HepG2 (cell line): ENCODE results near the gene COPB2. TPM values are rescaled to one million over a fixed set of nuclear protein-coding genes. Genes with fewer than 3 reads are reported as not detected.

ENCODE experiments used
- ARNT ChIP-seq: fragments of 450-650 bp; IDR thresholded peaks from 2 replicates; pipeline ENCODE4 v1.6.1; 2017
- CHD2 ChIP-seq: IDR thresholded peaks from 2 replicates; pipeline ENCODE4 v1.6.1; 2011; ENCODE audit warnings: low read depth, low read length, improper control_type of control experiment
- E2F2 ChIP-seq: sonication (generic); formaldehyde crosslinking; IDR thresholded peaks from 2 replicates; pipeline ENCODE4 v1.4.0; 2020; ENCODE audit warnings: missing genetic modification reagents, borderline replicate concordance
- GATAD1 ChIP-seq: IDR thresholded peaks from 2 replicates; pipeline ENCODE4 v1.6.1; 2016; ENCODE audit warnings: missing genetic modification reagents, missing compliant biosample characterization
- KMT2B ChIP-seq: IDR thresholded peaks from 2 replicates; pipeline ENCODE4 v1.6.1; 2016; ENCODE audit warnings: missing genetic modification reagents, missing compliant biosample characterization
- MLXIP ChIP-seq: sonication (generic); formaldehyde crosslinking; IDR thresholded peaks from 2 replicates; pipeline ENCODE4 v1.9.0; 2021; ENCODE audit warnings: missing genetic modification reagents, borderline replicate concordance
- MYPOP ChIP-seq: sonication (generic); formaldehyde crosslinking; IDR thresholded peaks from 2 replicates; pipeline ENCODE4 v1.8.1; 2023; ENCODE audit warnings: mild to moderate bottlenecking, moderate library complexity, missing genetic modification reagents
- NRL ChIP-seq: sonication (generic); formaldehyde crosslinking; IDR thresholded peaks from 2 replicates; pipeline ENCODE4 v1.5.0; 2020; ENCODE audit warnings: missing genetic modification reagents, mild to moderate bottlenecking, moderate library complexity, borderline replicate concordance
- PHF5A ChIP-seq: IDR thresholded peaks from one replicate; pipeline ENCODE4 v1.6.1; 2018; ENCODE audit warnings: low read depth, missing genetic modification reagents; ENCODE audit not compliant: unreplicated experiment
- POLR2AphosphoS2 ChIP-seq: IDR thresholded peaks from 2 replicates; pipeline ENCODE4 v1.6.1; 2011; ENCODE audit warnings: low read depth, low read length, improper control_type of control experiment
- PRDM15 ChIP-seq: sonication (generic); formaldehyde crosslinking; IDR thresholded peaks from 2 replicates; pipeline ENCODE4 v1.4.0; 2020; ENCODE audit warnings: missing genetic modification reagents
- RBFOX2 ChIP-seq: fragments of 200-400 bp; formaldehyde crosslinking; IDR thresholded peaks from 2 replicates; pipeline ENCODE4 v1.6.1; 2017; ENCODE audit warnings: low read depth, mild to moderate bottlenecking, low read length
- RFX3 ChIP-seq: IDR thresholded peaks from 2 replicates; pipeline ENCODE4 v1.6.1; 2016; ENCODE audit warnings: missing biosample characterization, missing genetic modification reagents
- SALL2 ChIP-seq: sonication (generic); formaldehyde crosslinking; IDR thresholded peaks from 2 replicates; pipeline ENCODE4 v1.8.1; 2023; ENCODE audit warnings: mild to moderate bottlenecking, missing genetic modification reagents, inconsistent platforms
- SUZ12 ChIP-seq: fragments of 150-350 bp; IDR thresholded peaks from 2 replicates; pipeline ENCODE4 v1.6.1; 2014; ENCODE audit warnings: low read depth, low read length
- TCF12 ChIP-seq, 2 experiments: fragments of 450-650 bp in 1 of 2; sonication (generic) in 1 of 2; formaldehyde crosslinking in 1 of 2; IDR thresholded peaks; 2 replicates each; pipeline versions ENCODE4 v1.6.1 to v1.8.0; 2017 to 2022; ENCODE audit warnings: antibody characterized with exemption in 1 of 2, mild to moderate bottlenecking in 1 of 2, missing genetic modification reagents in 1 of 2, moderate library complexity in 1 of 2
- U2AF2 ChIP-seq: fragments of 200-400 bp; formaldehyde crosslinking; IDR thresholded peaks from 2 replicates; pipeline ENCODE4 v1.6.1; 2017; ENCODE audit warnings: low read depth, mild to moderate bottlenecking, low read length
- ZBTB7B ChIP-seq: sonication (generic); formaldehyde crosslinking; IDR thresholded peaks from 2 replicates; pipeline ENCODE4 v1.4.0; 2020; ENCODE audit warnings: missing genetic modification reagents
- ZMYM3 ChIP-seq: sonication (generic); formaldehyde crosslinking; IDR thresholded peaks from 2 replicates; pipeline ENCODE4 v1.5.1; 2020; ENCODE audit warnings: mild to moderate bottlenecking, missing genetic modification reagents
- ZNF580 ChIP-seq: IDR thresholded peaks from 2 replicates; pipeline ENCODE4 v1.6.1; 2016; ENCODE audit warnings: low read depth, borderline replicate concordance
- ZNF737 ChIP-seq: sonication (generic); formaldehyde crosslinking; IDR thresholded peaks from 2 replicates; pipeline ENCODE4 v1.5.0; 2020; ENCODE audit warnings: missing genetic modification reagents, mild to moderate bottlenecking, borderline replicate concordance
- ZNF768 ChIP-seq: sonication (generic); formaldehyde crosslinking; IDR thresholded peaks from 2 replicates; pipeline ENCODE4 v1.4.0; 2020; ENCODE audit warnings: missing genetic modification reagents
- ZSCAN25 ChIP-seq: sonication (generic); formaldehyde crosslinking; IDR thresholded peaks from 2 replicates; pipeline ENCODE4 v1.8.0; 2022; ENCODE audit warnings: mild to moderate bottlenecking, missing genetic modification reagents
- polyA plus RNA-seq, 8 experiments: library from polyadenylated mRNA; depleted of rRNA in 3 of 8; stranded (reverse) in 7 of 8; unstranded in 1 of 8; fragments of >200 nt; fragmentation: Illumina TruSeq in 4 of 8; extraction: Trizol in 4 of 8; gene quantifications; 2 replicates each; pipeline versions ENCODE4 v1.2.1 to v1.2.3, GENCODE V29; 2011 to 2016; ENCODE audit warnings: low read depth in 4 of 8, missing spikeins in 1 of 8, mixed read lengths in 1 of 8; ENCODE audit not compliant: insufficient read depth in 1 of 8
- total RNA-seq, 5 experiments: library from RNA; depleted of rRNA; stranded (reverse); fragments of >200 nt; fragmentation: Illumina TruSeq; extraction: Trizol; gene quantifications; 2 replicates each; pipeline ENCODE4 v1.2.3, GENCODE V29; 2016; ENCODE audit warnings: low read depth in 1 of 5

The COPB2 gene
- total and polyA plus RNA-seq, 2 of the 13 experiments (the other 11 are each of a cell fraction or from before 2014, with no cell fraction given): 83.3 to 217 TPM

GRCh38 chr3:139329364-139329850 lies 60.0 kb downstream of the COPB2 start (continued):
- TF ChIP-seq MLXIP (CRISPR knock-in tag) (no peak), SUZ12 (no peak), SALL2 (CRISPR knock-in tag) (no peak; the same call in 1 of the 2 replicates), KMT2B (CRISPR knock-in tag) (no peak), PHF5A (CRISPR knock-in tag) (no peak), E2F2 (CRISPR knock-in tag) (no peak), MYPOP (CRISPR knock-in tag) (no peak), ARNT (no peak), ZSCAN25 (no peak), ZNF737 (no peak), NRL (CRISPR knock-in tag) (no peak), ZNF768 (CRISPR knock-in tag) (peak; percentile 79), GATAD1 (CRISPR knock-in tag) (peak; percentile 60; the same call in 1 of the 2 replicates), RFX3 (CRISPR knock-in tag) (no peak), CHD2 (no peak), U2AF2 (no peak), RBFOX2 (no peak), TCF12 (IDR thresholded peaks at IDR 0.05) (no peak), TCF12 (CRISPR knock-in tag; IDR thresholded peaks at IDR 0.05) (no peak), ZMYM3 (CRISPR knock-in tag) (no peak), POLR2AphosphoS2 (no peak), ZNF580 (CRISPR knock-in tag) (peak; percentile 72; the same call in 1 of the 2 replicates), PRDM15 (no peak), ZBTB7B (CRISPR knock-in tag) (0 out of 2 replicates have a peak, but pooled peaks have one; percentile 45)
